HG02884 (cell line): ENCODE data around the gene PDGFA.

Source experiments
- ATAC-seq: cut with Tn5 transposase; IDR thresholded peaks from one replicate; pipeline ENCODE4 v1.9.1; 2021; ENCODE audit warnings: mild to moderate bottlenecking, moderate library complexity; ENCODE audit not compliant: unreplicated experiment

Gene PDGFA

DNA sequence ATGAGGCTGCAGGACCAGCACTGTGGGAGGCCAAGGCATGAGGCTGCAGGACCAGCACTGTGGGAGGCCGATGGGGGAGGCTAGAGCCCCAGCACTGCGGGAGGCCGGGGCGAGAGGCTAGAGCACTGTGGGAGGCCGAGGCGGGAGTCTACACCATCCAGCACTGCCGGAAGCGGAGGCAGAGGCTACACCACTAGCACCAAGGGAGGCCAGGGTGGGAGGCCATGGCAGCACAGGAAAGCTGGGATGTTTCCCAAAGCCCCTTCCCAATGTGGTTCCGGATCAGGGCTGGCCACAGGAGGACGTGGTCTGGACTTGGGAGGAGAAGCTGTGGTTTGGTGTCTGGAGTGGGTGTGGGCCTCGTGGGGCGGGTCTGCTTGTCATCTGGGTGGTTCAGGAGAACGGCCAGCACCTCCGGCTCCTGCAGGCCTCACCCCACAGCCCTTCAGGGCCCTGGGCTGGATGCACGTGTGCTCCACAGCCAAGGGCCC lies 43.6 kb downstream of the PDGFA start:
- ATAC-seq = no peak

- ATAC-seq = no peak
These were observed 44.3 kb downstream of the PDGFA start for GRCh38 chr7:475425-475728.

- no peak for ATAC-seq
These were observed 44.8 kb downstream of the PDGFA start for GRCh38 chr7:474605-475424.

- ATAC-seq = no peak
These were observed 45.6 kb downstream of the PDGFA start for GRCh38 chr7:473870-474604.

- no peak for ATAC-seq
These were observed 46.4 kb downstream of the PDGFA start for GRCh38 chr7:473211-473734.

DNA sequence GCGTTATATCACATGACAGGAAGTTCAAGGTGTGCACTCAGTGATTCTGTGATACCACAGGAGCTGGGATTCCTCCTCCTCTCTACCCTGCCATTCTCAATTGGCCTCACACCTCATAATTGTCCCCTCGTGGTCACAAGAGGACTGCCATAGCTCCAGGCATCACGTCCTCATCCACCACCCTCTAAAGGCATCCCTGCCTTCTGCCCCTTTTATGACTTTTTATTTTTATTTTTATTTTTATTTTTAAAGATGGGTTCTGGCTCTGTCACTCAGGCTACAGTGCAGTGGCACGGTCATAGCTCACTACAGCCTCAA lies 47.0 kb downstream of the PDGFA start:
- no peak for ATAC-seq

- ATAC-seq = no peak
These were observed 47.6 kb downstream of the PDGFA start for GRCh38 chr7:471866-472639.

DNA sequence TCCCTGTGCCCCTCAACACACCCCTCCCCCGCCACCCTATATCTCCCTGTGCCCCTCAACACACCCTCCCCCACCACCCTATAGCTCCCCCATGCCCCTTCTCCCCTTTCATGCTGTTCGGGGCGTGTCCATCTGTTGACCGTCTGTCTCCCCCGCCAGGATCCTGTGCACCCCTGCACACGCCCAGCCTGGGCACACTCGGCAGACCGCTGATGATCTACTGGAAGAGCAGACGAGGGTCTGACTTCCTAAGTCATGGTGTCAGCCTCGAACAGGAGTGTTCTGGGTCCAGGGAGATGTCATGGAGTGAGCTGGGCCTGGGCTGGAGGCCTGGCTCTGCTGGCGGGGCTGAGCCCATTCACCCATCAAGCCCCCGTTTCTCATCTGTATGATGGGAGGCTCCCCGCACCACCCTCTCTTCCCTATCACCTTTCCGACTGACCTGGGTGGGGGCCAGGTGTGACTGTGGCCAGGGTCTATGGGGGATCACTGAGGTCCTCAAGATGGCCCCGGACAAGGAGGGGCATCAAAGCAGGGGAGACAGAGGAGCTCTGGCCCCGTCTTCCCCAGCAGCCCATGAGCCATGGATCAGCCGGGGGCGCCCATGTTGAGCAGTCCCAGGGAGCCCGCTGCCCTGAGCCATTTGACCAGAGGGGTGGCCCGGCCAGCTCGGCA lies 48.3 kb downstream of the PDGFA start:
- no peak for ATAC-seq

- ATAC-seq = no peak
These were observed 50.1 kb downstream of the PDGFA start for GRCh38 chr7:469563-469961.

DNA sequence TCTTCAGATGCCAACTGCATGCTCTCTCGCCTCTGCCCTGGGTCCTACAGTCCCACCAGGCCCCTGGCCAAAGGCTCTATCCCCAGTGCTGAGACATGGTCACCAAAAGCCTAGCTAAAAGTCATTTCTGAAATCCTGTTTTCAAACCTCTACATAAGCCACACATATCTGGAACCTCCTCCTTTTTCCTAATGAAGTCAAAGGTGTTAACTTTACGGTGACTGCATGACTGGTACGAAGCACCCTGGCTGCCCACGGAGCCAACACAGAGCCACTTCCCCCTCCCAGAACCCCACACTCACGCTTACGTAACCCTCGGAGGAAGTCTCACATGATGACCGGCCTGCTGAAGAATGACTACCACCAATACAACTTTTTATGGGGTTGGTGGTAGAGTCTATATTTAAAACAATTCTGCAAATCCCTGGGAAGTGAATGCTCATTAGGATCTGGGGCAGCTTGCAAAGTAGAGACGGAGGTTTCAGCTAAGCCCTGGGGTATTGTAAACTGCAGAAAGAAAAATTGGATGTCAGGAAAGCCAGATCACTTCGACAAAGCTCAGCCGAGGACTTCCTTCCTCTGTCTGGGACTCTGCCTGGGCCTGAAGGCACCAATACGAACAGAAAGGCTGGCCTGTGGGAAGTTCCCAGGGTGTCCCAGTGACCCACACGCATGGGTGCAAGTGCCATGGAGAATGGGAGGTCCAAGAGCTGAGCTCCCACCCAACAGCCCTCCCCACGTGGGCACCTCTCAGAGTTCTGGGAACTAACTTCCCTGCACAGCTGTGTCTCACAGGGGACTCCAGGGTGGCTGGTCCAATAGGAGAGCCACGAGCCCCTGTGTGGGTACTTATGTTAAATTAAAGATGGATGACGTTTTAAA lies 50.7 kb downstream of the PDGFA start:
- no peak for ATAC-seq

- no peak for ATAC-seq
These were observed 51.6 kb downstream of the PDGFA start for GRCh38 chr7:467856-468545.

DNA sequence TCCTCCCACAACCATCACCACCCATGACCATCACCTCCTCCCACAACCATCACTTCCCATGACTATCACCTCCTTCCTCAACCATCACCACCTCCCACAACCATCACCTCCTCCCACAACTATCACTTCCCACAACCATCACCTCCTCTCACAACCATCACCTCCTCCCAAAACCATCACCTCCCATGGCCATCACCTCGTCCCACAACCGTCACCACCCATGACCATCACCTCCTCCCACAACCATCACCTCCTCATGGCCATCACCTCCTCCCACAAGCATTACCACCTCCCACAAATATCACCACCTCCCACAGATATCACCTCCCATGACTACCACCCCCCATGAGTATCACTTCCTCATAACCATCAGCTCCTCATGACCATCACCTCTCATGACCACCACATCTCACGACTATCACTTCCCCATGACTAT lies 52.2 kb downstream of the PDGFA start:
- ATAC-seq = no peak

- no peak for ATAC-seq
These were observed 53.0 kb downstream of the PDGFA start for GRCh38 chr7:466465-467191.

- ATAC-seq = no peak
These were observed 53.8 kb downstream of the PDGFA start for GRCh38 chr7:465710-466400.

DNA sequence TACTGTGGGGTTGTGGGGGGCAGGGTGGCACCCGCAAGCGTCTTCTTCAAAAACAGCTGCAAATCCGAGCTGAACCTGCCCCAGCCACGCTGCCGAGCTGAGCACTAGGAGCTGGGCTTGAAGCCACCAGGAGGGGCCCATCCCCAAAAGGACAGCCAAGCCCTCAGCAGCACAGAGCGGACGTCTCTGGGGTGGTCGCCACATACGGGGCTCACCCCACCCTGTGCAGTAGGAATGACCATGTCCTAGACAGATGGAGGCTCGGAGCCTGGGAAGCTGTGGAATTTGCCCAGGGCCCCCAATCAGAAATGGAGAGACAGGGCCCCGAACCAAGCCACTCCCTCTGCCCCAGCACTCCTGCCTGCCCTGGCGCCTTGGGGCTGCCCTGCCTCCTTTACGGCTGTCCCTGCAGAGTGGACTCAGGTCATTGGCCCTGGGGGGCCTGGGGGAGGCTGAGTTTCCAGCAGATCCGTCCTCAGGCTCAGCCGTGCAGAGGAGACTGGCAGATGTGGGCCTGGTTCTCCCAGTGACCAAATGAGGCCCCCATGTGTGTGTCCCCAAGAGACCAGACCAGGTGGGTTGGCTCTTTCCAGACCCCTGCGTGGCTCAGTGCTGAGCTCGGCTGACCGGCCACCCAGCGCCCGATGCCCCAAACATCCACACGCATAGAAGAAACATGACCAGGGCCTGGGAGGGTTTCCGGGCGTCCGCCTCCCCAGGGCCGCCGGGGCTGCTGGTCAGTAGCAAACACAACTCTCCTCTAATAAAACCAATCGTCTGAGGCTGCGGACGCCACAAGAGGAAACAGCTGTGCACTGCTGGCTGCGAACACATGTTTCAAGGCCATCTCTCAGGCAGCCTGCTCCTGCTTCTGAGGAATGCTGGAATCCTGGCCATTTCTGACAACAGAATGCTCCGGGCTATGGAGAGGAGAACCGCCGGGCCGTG lies 54.9 kb downstream of the PDGFA start:
- ATAC-seq = no peak

DNA sequence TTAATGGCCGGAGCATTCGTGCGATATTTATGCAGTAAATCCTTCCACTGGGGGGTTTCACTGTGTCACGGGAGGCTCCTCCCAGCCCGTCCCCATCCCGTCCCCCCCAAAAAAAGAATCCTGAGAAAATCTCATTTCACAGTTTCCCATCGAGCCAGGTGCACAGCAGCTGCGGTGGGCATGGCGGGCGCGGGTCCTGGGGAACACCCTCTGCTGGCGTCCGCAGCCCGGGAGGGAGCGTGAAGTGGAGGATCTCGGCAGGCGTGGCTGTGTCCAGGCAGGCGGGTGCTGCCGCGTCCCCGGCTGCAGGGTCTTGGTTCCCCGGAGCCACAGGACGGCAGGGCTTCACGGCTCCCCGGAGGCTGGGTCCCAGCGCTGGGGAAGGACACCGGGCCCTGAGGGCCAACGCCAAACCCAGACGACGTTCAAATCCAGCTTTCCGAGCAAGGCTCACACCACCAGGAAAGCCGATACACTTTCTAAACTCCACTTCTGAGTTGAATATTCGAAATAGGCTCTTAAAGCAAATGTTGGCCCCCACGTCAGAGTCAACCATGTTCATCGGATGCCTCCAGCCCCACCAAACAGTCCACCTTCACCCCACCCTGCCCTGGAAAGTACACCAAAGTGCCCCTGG lies 55.7 kb downstream of the PDGFA start:
- ATAC-seq = no peak
